T-helper 1 cell treated with Interleukin-12 subunit alpha and Interleukin-12 subunit beta and Interleukin-4 antibody, amounts not matched to agents 30 ng/mL and 1 ng/mL, for 36 hours (primary cell): ENCODE measurements around the gene SELENOM. TPM values are rescaled to one million over a fixed set of nuclear protein-coding genes. Genes with fewer than 3 reads are reported as not detected.

ENCODE experiments used
- intact Hi-C: fragments of 100-400 bp; cut with micrococcal nuclease; formaldehyde crosslinking; loops from one replicate; pipeline ENCODE4 v1.15.1; 2024
- total RNA-seq: library from RNA; stranded (reverse); gene quantifications from 2 replicates; pipeline ENCODE4 v1.2.3, GENCODE V29; 2022

SELENOM gene, protein sequence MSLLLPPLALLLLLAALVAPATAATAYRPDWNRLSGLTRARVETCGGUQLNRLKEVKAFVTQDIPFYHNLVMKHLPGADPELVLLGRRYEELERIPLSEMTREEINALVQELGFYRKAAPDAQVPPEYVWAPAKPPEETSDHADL
- total RNA-seq, result 9.5 and 9.6 TPM in 2 replicates

DNA sequence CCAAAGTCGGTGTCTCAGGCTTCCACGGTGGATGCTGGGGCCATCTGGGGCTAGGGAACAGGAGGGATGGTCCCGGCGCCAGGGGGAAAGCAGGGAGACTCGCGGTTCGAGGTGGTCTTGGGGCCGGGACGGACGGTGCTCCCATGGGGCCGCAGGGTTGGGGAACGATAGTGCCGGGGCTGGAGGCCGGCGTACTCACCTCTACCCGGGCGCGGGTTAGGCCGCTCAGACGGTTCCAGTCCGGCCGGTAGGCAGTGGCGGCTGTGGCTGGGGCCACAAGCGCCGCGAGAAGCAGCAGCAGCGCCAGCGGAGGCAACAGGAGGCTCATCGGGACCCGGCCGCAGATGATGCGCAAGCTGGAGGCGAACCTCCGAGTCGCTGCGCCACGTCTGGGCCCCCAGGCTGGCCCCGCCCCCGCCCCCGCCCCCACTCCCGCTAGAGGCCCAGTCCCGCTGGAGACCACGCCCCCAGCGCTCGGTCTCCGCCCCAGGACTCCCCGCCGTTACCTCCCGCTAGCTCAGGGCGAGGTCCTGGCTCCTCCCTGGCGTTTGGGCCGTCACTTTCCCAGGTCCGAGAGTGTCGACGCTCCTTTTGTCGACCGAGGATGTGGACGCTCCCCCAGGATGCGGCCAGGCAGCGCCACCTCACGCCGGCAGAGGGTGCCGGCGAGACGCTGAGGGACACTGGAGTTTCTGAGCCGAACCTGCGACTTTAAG, at the start of gene SELENOM:
Gene SELENOM, minus strand, starts transcription at position 391 of the 716 bp plus-strand sequence. Its CDS starts 63 bp downstream, at position 328.
- intact Hi-C loops, result loop anchor here (1.0 to 5.0 kb wide), 9 partner anchors 23 to 206 kb away; partner anchors contain the start of genes LIMK2, PLA2G3, RNF185 and TUG1

DNA sequence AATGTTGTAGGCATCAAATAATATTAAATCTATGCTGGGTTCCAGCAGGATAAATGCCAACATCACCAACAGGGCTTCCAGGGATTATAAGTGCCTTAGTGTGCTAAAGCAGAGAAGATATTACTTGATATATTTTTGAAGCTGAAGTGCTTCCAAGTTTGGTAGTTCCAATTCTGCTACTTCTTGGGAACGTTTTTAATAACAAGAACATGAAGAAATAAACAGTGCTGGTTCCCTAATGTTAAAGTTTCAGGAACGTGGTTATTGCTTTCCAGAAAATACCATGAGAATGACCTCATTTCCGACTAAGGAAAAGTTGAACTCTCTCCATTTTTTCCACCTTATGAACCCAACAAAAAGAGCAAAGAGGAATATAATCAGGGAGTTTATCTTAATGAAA, 48.1 kb upstream of the SELENOM start:
- intact Hi-C loops, result no loop called here

DNA sequence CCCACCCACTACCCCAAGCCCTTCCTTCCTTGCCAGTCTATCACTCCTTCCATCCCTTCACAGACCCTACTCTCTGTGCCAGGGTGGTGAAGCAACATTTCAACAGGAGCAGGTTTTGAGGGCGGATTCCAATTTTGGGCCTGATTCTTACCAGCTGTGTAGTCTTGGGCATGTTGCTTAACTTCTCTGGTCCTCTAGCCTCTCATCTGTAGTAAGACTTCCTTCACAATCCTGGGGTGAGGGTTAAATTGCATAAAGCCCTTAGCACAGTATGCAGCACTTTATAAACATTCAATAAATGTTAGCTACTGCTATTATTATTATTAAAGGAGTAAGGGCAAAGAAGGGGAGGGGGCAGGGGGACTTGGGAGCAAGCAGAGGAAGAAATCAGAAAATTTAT, 47.6 kb upstream of the SELENOM start:
- intact Hi-C loops, result no loop called here

DNA sequence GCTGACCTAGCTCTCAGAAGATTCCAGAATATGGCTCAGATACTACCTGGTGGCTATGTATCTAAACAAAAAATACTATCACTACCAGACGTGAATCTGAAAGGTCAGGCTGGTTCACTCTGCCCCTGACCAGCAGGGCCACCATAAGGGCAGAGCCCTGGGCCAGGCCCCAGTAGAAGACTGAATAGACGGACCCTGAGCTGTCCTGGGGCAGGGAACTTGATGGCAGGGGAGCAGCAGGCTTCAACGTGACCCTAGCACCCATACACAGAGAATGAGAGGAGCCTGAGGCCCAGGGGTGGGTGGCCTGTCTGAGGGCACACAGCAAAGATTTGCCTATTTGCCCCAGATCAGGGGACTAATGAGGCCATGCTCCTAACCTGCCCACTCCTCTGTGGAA, 46.0 kb upstream of the SELENOM start:
- intact Hi-C loops, result no loop called here

DNA sequence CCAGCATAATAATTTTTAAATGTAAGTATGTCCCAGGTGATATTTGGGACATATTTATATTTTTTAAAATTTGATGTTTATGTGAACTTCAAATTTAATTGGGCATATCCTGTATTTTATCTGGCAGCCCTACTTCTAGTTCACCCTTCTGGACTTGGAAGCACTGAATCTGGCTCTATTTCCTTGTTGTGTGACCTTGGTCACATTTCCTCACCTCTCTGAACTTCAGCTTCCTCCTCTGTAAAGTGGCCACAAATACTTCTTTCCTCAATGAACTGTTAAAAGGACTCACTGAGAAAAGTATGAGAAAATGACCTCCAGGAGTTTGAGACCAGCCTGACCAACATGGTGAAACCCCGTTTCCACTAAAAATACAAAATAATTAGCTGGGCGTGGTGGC, 44.5 kb upstream of the SELENOM start:
- intact Hi-C loops, result no loop called here

DNA sequence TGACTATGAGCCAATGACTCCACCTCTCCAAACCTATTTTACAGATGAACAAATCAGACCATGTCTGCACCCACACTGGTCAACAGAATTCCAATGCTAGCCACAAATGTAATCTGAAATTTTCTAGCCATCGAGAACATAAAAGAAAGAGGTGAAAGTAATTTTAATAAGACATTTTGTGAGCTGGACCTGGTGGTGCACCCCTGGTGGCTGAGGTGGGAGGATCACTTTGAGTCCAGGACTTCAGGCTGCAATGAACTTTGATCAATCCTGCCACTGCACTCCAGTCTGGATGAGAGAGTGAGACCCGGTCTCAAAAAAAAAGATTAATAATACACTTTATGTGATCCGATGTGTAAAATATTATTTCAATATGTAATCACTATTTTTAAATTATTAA, 43.2 kb upstream of the SELENOM start:
- intact Hi-C loops, result loop anchor here (1.0 kb wide), 1 partner anchor 515 kb away; the partner anchor contains the start of gene SLC35E4

DNA sequence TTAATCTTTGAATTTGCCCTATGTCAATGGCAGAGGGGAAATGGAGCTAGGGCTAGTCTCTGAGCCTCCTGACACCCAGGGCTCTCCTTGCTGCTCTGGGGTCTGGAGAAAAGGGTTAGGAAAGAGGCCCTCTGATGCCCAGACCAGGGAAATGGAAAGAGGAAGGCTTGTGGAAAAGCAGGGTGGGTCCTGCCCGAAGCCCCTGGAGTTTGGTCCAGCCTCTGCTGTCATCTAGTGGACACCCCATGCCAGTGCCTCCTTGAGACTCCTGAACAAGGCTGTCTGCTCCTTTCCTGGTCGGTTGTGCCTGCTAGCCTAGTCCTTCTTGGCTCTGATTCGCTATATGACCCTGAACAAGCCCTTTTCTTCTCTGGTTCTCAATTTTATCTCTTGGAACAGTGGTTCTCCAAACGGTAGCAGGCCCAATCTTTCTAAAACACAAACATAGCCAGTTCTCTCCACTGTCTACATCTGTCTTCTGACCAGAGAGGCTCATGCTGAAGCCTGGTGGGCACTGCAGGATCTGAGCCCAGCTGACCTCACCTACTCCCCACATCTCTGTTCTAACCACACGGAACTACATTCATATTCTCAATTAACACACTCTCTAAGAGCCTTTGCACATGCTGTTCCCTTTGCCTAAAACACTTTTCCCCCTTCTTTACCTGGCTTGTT, 41.7 kb upstream of the SELENOM start:
- intact Hi-C loops, result loop anchor here (1.0 to 5.0 kb wide), 5 partner anchors 64 to 386 kb away; no protein-coding TSS in a partner anchor

DNA sequence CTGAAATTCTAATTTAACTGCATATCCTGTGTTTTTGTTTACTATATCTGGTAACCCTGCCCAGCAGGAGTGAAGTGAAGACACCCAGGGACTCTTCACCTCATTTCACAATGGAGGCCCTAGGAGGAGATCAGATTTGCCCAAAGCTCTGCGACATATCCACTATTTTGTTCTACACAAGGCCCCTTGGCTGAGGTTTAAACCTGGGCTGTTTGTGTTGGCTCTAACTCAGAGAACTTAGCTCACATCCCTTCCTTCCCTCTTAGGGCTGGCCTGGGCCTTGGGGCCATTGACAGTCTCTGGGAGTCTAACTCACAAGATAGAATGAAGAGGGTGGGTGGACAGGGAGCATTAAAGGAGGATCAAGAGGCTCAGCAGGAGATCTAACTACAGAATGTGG, 41.1 kb upstream of the SELENOM start:
- intact Hi-C loops, result loop anchor here (2.0 to 5.0 kb wide), 3 partner anchors 64 to 201 kb away; no protein-coding TSS in a partner anchor

DNA sequence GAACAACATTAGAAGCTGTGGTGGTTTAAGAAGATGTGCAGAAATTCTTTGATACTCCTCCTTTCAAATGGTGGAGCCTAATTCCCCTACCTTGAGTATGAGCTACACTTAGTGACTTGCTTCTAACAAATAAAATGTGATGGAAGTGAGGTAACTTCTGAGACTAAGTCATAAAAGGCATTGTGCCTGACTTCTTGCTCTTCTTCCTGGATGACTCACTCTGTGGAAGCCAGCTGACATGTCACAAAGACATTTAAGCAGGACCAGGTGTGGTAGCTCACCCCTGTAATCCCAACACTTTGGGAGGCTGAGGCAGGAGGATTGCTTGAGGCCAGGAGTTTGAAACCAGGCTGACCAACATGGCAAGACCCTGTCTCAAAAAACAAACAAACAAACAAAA, 36.9 kb upstream of the SELENOM start:
- intact Hi-C loops, result loop anchor here (5.0 kb wide), 1 partner anchor 37 kb away; the partner anchor contains the start of gene SELENOM

DNA sequence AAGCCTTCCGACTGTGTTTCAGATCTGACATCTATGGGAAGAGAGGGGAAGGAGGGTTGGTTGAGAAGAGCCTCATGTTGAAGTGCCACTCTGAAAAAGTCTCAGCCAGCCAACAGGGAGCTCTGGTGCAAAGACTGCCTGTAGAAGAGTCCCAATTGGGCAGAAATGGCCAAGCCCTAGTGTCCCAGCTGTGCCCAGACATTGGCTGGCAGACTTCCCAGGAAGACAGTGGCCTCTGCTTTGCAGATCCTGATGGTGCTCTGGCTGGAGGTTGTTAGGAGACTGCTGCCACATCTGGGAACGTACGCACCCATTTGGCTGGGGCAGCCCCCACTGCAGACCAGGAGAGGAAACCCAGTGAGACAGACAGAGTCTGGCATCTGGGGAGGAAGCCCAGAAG, 36.2 kb upstream of the SELENOM start:
- intact Hi-C loops, result loop anchor here (5.0 kb wide), 1 partner anchor 36 kb away; the partner anchor contains the start of gene SELENOM

DNA sequence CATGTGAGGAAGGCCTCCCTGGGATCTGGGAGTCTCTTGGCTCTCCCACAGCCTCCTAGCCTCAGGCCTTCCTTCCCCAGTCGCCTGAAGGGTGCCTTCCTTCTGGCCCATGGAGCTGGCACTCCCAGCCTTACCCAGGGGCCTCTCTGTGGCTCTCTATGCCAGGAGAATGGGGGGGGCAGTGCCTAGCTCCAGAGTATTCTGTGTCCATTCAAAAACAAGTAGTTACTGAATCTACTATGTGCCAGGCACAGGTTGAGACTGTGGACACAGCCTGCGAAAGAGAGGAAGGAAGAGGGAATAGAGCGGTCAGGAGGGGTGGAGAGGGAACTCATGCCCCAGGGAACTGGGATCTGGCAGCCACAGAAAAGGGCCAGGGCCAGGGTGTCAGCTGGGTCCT, 35.7 kb upstream of the SELENOM start:
- intact Hi-C loops, result loop anchor here (5.0 kb wide), 1 partner anchor 36 kb away; the partner anchor contains the start of gene SELENOM

DNA sequence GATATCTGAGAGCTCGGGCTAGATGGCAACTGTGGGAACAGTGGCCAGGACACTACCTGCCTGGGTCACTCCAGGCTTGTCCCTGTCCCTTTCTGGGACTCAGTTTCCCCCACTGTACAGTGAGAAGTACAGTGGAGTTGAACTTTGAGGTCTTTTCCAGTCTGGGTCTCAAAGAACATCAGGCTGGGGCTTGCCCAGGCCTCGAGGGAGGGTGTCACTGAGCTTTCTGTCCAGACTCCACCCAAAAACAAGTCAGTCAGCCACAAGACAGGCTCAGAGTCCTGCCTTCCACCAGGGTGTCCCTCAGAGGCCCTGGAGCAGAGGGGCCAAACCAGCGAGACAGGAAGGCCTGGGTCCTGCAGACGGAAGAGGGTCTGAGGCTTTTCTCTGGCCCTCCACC, 34.9 kb upstream of the SELENOM start:
- intact Hi-C loops, result loop anchor here (5.0 kb wide), 1 partner anchor 35 kb away; the partner anchor contains the start of gene SELENOM

DNA sequence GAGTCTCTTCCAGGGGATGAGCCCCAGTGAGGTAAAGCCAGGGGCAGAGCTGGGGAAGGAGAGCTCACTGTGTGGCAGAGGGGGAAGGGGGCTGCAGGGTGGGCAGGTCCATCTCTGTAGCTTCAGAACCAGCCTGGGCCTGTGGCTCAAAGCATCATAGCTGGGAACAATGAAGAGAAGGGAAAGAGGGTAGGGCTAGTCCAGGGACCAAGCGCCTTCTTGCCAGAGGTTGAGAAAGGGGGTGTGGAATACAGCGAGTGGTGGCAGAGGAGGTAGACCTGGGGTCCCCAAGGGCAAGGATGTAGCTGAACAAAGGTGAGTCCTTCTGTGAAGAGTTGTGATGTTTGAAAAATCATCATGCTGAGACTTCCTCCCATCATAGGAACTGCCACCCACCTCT, 34.2 kb upstream of the SELENOM start:
- intact Hi-C loops, result loop anchor here (5.0 kb wide), 1 partner anchor 34 kb away; the partner anchor contains the start of gene SELENOM

DNA sequence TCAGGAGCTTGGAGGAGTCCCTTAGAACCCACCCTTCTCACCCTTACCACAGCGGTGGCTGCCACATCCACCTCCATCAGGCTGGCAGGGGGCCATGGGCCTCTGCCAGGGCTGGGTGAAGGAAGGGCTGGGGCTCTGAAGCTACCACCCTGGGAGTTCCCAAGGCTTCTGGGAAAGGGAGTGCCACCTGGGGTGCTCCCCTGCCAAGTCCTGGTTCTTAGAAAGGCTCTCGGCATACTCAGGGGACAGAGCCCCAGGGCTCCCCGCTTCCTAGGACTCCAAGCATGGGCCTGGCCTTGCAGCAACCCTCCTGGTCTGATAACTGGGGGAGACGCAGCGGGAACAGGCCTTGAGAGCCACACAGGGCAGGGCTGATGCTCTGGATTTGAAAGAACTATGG, 33.4 kb upstream of the SELENOM start:
- intact Hi-C loops, result loop anchor here (5.0 kb wide), 1 partner anchor 33 kb away; the partner anchor contains the start of gene SELENOM

DNA sequence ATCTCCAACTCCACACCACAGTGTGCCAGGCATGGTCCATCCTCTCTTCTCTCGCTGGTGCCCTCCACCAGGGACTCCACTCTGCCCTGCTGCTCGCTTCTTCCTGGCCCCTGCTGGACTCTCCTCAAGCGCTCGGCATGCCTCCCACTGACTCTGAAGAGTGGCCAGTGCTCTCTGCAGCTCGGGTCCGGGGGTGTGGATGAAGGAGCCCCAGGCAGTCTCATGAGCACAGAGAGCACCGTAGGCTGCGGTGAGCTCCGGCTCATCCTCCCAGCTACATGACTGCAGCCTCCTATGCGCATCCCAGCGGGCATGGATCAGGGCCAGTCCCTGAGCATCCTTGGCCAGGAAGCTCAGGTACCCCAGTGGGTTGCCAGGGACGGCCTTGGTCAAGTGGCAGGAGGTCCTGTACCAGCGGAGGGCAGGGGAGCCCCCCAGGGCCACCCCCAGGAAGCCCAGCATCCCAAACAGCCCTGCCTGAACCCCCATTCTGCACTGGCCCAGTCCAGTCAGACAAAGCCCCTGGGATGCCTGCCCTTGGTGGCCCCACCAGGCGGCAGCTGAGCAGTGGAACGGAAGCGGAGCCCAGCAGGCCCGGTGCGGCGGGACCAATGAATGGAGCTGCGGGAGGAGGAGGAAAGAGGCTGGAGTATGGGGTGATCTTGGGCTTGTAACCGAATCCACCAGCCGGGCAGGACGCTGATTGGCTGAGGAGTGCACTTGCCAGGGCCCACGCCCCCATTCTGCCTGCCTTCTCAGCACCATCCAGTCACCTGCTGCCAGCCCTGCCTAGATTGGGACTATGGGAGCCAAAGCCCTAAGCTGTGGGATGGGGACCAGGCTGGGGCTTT, 32.7 kb upstream of the SELENOM start, which contains the start of gene PLA2G3:
Gene PLA2G3, minus strand, starts transcription at position 643 of the 851 bp plus-strand sequence. Its CDS starts 154 bp downstream, at position 489.
- intact Hi-C loops, result loop anchor here (5.0 kb wide), 1 partner anchor 33 kb away; the partner anchor contains the start of gene SELENOM

DNA sequence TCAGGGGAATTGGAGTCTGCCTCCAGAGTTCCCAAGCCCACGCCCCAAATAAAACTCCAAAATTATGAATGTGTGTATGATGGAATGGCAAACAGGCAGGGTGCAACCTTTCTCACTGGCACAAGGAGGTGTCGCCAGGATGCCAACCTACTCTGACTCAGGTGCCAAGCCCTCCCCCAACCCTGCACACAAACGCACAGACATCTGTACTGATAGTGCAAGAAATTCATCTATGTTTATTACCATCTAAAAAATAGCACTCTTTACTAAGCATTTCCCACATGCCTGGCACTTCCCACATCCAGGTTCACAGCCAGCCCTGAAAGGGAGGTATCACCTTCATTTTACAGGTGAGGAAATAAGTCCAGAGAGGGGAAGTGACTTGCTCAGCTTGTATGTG, 31.7 kb upstream of the SELENOM start:
- intact Hi-C loops, result no loop called here

DNA sequence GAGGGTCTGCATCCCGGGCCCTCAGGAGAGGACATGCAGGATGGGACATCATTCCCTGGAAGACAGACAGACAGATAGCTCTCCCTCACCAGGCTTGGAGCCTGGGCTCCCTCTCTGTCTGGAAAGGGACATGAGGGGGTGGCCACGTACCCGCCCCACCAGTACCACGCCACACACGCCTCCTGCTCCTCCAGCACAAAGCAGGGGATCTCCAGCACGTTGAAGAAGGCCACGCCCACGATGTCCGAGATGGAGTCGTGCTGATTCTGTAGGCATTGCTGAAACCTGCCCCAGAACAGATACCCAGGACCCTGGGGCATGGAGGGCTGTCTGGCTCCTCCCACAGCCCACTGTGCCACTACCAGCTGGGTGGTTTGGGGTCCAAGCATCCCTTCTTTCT, 30.8 kb upstream of the SELENOM start:
- intact Hi-C loops, result no loop called here

DNA sequence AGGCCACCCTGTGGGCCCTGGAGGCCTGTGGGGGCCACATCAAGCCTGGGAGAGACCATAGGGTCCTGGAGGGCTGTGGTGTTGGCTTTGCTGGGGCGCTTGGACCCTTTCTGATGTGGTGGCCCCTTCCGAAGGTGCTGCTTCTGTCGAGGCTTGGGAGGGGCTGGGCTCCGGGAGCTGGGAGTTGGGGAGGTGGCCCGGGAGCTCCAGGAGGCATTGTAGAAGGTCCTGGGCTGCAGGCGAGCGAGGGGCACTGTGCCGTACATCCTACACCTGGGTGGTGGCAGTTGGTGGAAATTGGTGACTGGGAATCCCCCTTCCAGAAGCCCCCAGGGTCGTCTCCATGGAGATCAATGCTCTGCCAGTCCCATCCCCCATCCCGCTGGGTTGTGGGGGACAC, 30.4 kb upstream of the SELENOM start:
- intact Hi-C loops, result no loop called here

DNA sequence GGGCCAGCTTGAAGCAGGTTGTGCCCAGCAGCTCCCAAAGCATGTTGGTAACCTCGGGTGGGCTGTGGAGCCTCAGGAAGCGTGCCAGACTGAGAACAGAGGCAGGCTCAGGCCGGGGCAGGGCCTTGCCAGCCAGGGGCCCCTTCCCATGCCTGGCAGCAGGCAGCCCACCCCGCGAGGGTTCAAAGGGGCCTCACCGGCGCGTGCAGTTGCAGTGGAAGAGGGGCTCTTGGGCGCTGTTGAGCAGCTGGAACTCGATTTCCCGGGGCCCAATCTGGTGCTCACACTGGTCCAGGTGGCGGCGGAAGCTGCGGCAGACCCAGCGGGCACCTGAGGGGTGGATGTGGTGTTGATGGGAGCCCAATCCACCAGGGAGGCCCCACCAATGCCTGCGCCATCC, 29.3 kb upstream of the SELENOM start:
- intact Hi-C loops, result no loop called here

DNA sequence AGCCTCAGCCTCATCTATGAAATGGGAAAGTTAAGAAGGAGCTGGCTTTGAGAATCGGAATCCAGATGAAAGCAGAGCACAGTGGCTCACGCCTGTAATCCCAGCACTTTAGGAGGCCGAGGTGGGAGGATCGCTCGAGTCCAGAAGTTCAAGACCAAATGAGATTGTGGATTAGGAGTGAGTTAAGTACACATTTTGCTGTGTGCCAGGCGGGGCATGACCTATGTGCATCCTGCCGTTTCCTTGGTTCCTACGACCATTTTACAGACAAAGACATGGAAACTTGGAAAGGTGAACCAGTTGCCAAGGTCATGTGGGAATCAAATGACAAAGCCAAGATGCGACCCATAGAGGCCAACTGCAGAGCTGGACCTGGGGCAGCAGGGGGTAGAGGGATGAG, 28.8 kb upstream of the SELENOM start:
- intact Hi-C loops, result no loop called here

DNA sequence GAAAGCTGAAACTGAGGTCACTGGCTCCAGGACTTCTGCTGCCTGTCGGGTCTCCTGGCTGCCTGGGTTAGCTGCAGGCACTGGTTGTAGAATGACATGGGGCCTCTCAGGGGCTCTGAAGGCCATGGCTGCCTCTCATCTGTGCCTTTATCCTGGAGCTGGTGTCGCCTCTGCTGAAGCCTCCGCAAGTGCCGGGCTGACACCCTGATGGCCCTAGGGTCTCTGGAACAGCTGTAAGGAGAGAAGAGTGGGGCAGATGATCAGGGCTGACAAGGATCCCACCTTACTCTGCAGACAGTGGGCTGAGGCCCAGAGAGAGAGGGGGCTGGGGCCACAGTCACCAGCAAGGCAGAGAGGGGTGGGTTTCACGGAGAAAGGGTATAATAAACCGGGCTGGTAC, 28.3 kb upstream of the SELENOM start:
- intact Hi-C loops, result no loop called here
